ENCODE results near the gene LRRC23. TPM values are rescaled to one million over a fixed set of nuclear protein-coding genes. Genes with fewer than 3 reads are reported as not detected.

Gene LRRC23
- total and polyA plus RNA-seq, 2 donors (not counting 1 experiment from before 2014, with no cell fraction given) = 5.3 to 14.4 TPM

GRCh38 chr12:6894321-6894720, 10.3 kb upstream of the LRRC23 start:
- H3K27ac Mint-ChIP-seq = no peak overlapping the region
- no peaks in the 10 kb centered on the region for H3K27me3 ChIP-seq (replicated peaks in 1 of 4; ENCODE audit: control extremely low read depth in 1 of 4, control insufficient read depth in 3 of 4, insufficient read depth in 4 of 4, low read length in 3 of 4)
- no peaks in the 10 kb centered on the region for H3K27me3 Mint-ChIP-seq
- no peaks in the 10 kb centered on the region for H3K9me3 Mint-ChIP-seq (ENCODE audit: insufficient read depth)
- H3K4me1 Mint-ChIP-seq = peaks cover 15% of the 10 kb centered on the region
- TF ChIP-seq CTCF (IDR thresholded peaks at IDR 0.05) (no peak), EZH2 (IDR thresholded peaks at IDR 0.05; ENCODE audit: borderline replicate concordance, insufficient read depth, low read depth, low read length, poor library complexity, severe bottlenecking) (no peak)
- no peak overlapping the region for H3K4me3 ChIP-seq (ENCODE audit: control extremely low read depth in 1 of 5, extremely low read depth in 1 of 5, insufficient read depth in 1 of 5, low read depth in 2 of 5, low read length in 4 of 5)
- POLR2A ChIA-PET = interaction anchor here (0.7 kb wide), 1 partner anchor 22 kb away, joined by 6 read pairs; no protein-coding TSS in a partner anchor
- H3K4me3 Mint-ChIP-seq = no peak overlapping the region
- H3K4me2 ChIP-seq (replicated peaks; ENCODE audit: low read depth, low read length, poor library complexity, severe bottlenecking) = no peak overlapping the region
- no peak overlapping the region for H3K9ac ChIP-seq (ENCODE audit: low read length)
- H3K36me3 ChIP-seq (replicated peaks in 1 of 2; ENCODE audit: control extremely low read depth in 1 of 2, control insufficient read depth in 1 of 2, extremely low read depth in 1 of 2, insufficient read depth in 2 of 2, low read length in 1 of 2) = no peaks in the 10 kb centered on the region
- H2AFZ ChIP-seq (ENCODE audit: insufficient read depth, low read depth, low read length, poor library complexity, severe bottlenecking) = no peak overlapping the region
- H3K4me1 ChIP-seq (ENCODE audit: control insufficient read depth in 2 of 2, insufficient read depth in 2 of 2, low read length in 2 of 2) = peaks cover 9 to 13% of the 10 kb centered on the region in 2 donors
- ATAC-seq (ENCODE audit: low read depth) (no peak), DNase-seq (no peak)
- H3K79me2 ChIP-seq (ENCODE audit: control insufficient read depth, insufficient read depth, low read length) = peaks cover 4% of the 10 kb centered on the region
- no peak overlapping the region for H3K27ac ChIP-seq (ENCODE audit: low read length in 2 of 2)
- no peaks in the 10 kb centered on the region for H4K20me1 ChIP-seq (ENCODE audit: control insufficient read depth, insufficient read depth, low read length, poor library complexity, severe bottlenecking)
- H3K9me3 ChIP-seq (ENCODE audit: control extremely low read depth in 1 of 3, control insufficient read depth in 2 of 3, insufficient read depth in 1 of 3, low read length in 2 of 3) = no peaks in the 10 kb centered on the region
- CTCF ChIA-PET = interaction anchor here (0.5 to 1.5 kb wide), 2 partner anchors 25 to 26 kb away, joined by 3 to 4 read pairs; no protein-coding TSS in a partner anchor
- intact Hi-C loops (cut with micrococcal nuclease) = no loop called here
- WGBS (ENCODE audit: insufficient coverage) = no CpG with 5 or more reads among the region's 3 CpGs

GRCh38 chr12:6896846-6897435, 7.7 kb upstream of the LRRC23 start:
- DNase-seq (no peak), ATAC-seq (ENCODE audit: low read depth) (no peak)
- H3K4me1 Mint-ChIP-seq = peaks cover 6% of the 10 kb centered on the region
- POLR2A ChIA-PET = interaction anchor here (0.7 kb wide), 1 partner anchor 24 kb away, joined by 3 read pairs; the partner anchor contains the start of gene SPSB2
- H3K27me3 ChIP-seq (replicated peaks in 1 of 4; ENCODE audit: control extremely low read depth in 1 of 4, control insufficient read depth in 3 of 4, insufficient read depth in 4 of 4, low read length in 3 of 4) = no peaks in the 10 kb centered on the region
- H3K27me3 Mint-ChIP-seq = no peaks in the 10 kb centered on the region
- H3K36me3 ChIP-seq (replicated peaks in 1 of 2; ENCODE audit: control extremely low read depth in 1 of 2, control insufficient read depth in 1 of 2, extremely low read depth in 1 of 2, insufficient read depth in 2 of 2, low read length in 1 of 2) = no peaks in the 10 kb centered on the region
- H3K27ac ChIP-seq (ENCODE audit: low read length in 2 of 2) = no peak overlapping the region
- H3K79me2 ChIP-seq (ENCODE audit: control insufficient read depth, insufficient read depth, low read length) = peaks cover 4% of the 10 kb centered on the region
- H3K4me3 ChIP-seq (ENCODE audit: control extremely low read depth in 1 of 5, extremely low read depth in 1 of 5, insufficient read depth in 1 of 5, low read depth in 2 of 5, low read length in 4 of 5) = no peak overlapping the region
- H3K9me3 Mint-ChIP-seq (ENCODE audit: insufficient read depth) = no peaks in the 10 kb centered on the region
- WGBS (ENCODE audit: insufficient coverage) = 89% methylated on average over 5 of the region's 6 CpGs
- H4K20me1 ChIP-seq (ENCODE audit: control insufficient read depth, insufficient read depth, low read length, poor library complexity, severe bottlenecking) = no peaks in the 10 kb centered on the region
- TF ChIP-seq EZH2 (IDR thresholded peaks at IDR 0.05; ENCODE audit: borderline replicate concordance, insufficient read depth, low read depth, low read length, poor library complexity, severe bottlenecking) = no peak
- no peak for TF ChIP-seq CTCF (IDR thresholded peaks at IDR 0.05)
- CTCF ChIA-PET = interaction anchor here (3.3 kb wide), 1 partner anchor 24 kb away, joined by 10 read pairs; the partner anchor contains the start of gene SPSB2
- intact Hi-C loops (cut with micrococcal nuclease) = no loop called here
- no peak overlapping the region for H3K4me3 Mint-ChIP-seq
- H2AFZ ChIP-seq (ENCODE audit: insufficient read depth, low read depth, low read length, poor library complexity, severe bottlenecking) = no peak overlapping the region
- no peaks in the 10 kb centered on the region for H3K9me3 ChIP-seq (ENCODE audit: control extremely low read depth in 1 of 3, control insufficient read depth in 2 of 3, insufficient read depth in 1 of 3, low read length in 2 of 3)
- no peak overlapping the region for H3K9ac ChIP-seq (ENCODE audit: low read length)
- H3K4me2 ChIP-seq (replicated peaks; ENCODE audit: low read depth, low read length, poor library complexity, severe bottlenecking) = no peak overlapping the region
- H3K4me1 ChIP-seq (ENCODE audit: control insufficient read depth in 2 of 2, insufficient read depth in 2 of 2, low read length in 2 of 2) = peaks cover 0 to 7% of the 10 kb centered on the region in 2 donors
- H3K27ac Mint-ChIP-seq = no peak overlapping the region

All from B cell (primary cell).